Ishikawa (cell line): ENCODE results near the gene COPS7B.

Experiments
- CEBPB ChIP-seq: IDR thresholded peaks from 2 replicates; pipeline ENCODE4 v1.6.1; 2012
- CREB1 ChIP-seq: IDR thresholded peaks from 2 replicates; pipeline ENCODE4 v1.6.1; 2012; ENCODE audit warnings: low read depth
- EGR1 ChIP-seq: IDR thresholded peaks from 2 replicates; pipeline ENCODE4 v1.6.1; 2012
- EP300 ChIP-seq: IDR thresholded peaks from 2 replicates; pipeline ENCODE4 v1.6.1; 2012; ENCODE audit warnings: borderline replicate concordance
- FOXM1 ChIP-seq: IDR thresholded peaks from 2 replicates; pipeline ENCODE4 v1.6.1; 2012; ENCODE audit warnings: low read depth, borderline replicate concordance
- NFIC ChIP-seq: IDR thresholded peaks from 2 replicates; pipeline ENCODE4 v1.6.1; 2012
- RAD21 ChIP-seq: IDR thresholded peaks from 2 replicates; pipeline ENCODE4 v1.6.1; 2012; ENCODE audit warnings: low read depth
- TAF1 ChIP-seq: IDR thresholded peaks from 2 replicates; pipeline ENCODE4 v1.6.1; 2012; ENCODE audit warnings: low read depth, mild to moderate bottlenecking
- TCF12 ChIP-seq: IDR thresholded peaks from 2 replicates; pipeline ENCODE4 v1.6.1; 2012; ENCODE audit warnings: low read depth
- TEAD4 ChIP-seq: IDR thresholded peaks from 2 replicates; pipeline ENCODE4 v1.6.1; 2012
- YY1 ChIP-seq: IDR thresholded peaks from 2 replicates; pipeline ENCODE4 v1.6.1; 2012; ENCODE audit warnings: low read depth
- TF ChIP-seq, protein P1 (sequence below): IDR thresholded peaks from 2 replicates; pipeline ENCODE4 v1.6.1; 2012
- TF ChIP-seq, protein P2 (sequence below): IDR thresholded peaks from 2 replicates; pipeline ENCODE4 v1.6.1; 2012; ENCODE audit warnings: low read depth, mild to moderate bottlenecking
- TF ChIP-seq, protein P3 (sequence below): IDR thresholded peaks from 2 replicates; pipeline ENCODE4 v1.6.1; 2012

DNA sequence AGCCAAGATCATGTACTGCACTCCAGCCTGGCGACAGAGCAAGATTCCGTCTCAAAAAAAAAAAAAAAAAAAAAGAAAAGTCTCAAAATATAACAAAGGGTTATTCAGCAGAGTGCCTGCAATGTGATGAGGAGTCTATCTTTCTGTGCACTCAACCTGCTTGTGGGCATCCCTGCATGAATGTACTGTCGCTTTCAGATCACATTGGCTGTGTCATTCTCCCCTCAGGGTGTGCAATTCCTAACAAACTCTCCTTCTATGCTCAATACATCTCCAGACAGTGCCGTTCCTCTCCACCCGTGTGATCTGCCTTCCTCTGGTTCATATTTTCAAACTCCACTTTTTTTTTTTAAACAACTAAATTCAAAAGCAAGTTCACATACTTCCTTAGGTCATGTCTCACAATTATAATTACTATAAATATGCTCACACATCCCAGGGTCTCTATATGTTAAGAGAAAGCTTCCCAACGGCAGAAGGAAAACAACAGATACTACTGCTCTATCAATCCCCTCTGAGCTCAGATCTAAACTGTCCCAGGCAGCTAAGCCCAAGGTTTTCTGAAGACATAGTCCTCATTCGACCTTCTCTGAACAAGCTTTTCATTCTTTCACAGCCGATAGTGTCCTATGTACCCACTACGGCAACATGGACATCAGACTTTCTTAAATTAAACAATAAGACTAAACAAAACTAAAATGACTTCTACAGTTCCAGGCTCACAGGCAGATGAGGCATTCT lies 42.7 kb upstream of the COPS7B start:
- TF ChIP-seq FOXM1 (no peak), YY1 (no peak), RAD21 (no peak), TAF1 (no peak), EGR1 (no peak), EP300 (no peak), CREB1 (no peak), CEBPB (no peak), NFIC (no peak), TEAD4 (no peak), TCF12 (no peak)
- TF ChIP-seq, protein P1, sequence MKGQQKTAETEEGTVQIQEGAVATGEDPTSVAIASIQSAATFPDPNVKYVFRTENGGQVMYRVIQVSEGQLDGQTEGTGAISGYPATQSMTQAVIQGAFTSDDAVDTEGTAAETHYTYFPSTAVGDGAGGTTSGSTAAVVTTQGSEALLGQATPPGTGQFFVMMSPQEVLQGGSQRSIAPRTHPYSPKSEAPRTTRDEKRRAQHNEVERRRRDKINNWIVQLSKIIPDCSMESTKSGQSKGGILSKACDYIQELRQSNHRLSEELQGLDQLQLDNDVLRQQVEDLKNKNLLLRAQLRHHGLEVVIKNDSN, result no peak
- TF ChIP-seq, protein P2, sequence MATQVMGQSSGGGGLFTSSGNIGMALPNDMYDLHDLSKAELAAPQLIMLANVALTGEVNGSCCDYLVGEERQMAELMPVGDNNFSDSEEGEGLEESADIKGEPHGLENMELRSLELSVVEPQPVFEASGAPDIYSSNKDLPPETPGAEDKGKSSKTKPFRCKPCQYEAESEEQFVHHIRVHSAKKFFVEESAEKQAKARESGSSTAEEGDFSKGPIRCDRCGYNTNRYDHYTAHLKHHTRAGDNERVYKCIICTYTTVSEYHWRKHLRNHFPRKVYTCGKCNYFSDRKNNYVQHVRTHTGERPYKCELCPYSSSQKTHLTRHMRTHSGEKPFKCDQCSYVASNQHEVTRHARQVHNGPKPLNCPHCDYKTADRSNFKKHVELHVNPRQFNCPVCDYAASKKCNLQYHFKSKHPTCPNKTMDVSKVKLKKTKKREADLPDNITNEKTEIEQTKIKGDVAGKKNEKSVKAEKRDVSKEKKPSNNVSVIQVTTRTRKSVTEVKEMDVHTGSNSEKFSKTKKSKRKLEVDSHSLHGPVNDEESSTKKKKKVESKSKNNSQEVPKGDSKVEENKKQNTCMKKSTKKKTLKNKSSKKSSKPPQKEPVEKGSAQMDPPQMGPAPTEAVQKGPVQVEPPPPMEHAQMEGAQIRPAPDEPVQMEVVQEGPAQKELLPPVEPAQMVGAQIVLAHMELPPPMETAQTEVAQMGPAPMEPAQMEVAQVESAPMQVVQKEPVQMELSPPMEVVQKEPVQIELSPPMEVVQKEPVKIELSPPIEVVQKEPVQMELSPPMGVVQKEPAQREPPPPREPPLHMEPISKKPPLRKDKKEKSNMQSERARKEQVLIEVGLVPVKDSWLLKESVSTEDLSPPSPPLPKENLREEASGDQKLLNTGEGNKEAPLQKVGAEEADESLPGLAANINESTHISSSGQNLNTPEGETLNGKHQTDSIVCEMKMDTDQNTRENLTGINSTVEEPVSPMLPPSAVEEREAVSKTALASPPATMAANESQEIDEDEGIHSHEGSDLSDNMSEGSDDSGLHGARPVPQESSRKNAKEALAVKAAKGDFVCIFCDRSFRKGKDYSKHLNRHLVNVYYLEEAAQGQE, result no peak
- TF ChIP-seq, protein P3, sequence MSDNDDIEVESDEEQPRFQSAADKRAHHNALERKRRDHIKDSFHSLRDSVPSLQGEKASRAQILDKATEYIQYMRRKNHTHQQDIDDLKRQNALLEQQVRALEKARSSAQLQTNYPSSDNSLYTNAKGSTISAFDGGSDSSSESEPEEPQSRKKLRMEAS, result no peak
